ENCODE results near the gene PQBP1. TPM values are rescaled to one million over a fixed set of nuclear protein-coding genes. Genes with fewer than 3 reads are reported as not detected.
A peak's percentile ranks its signal among the peaks of the same experiment; 100 is the strongest.
"Not testable (repeated sequence)": the region's sequence is repeated elsewhere in the genome, so short reads cannot be mapped to it uniquely, and the experiment has no call there.

PQBP1 gene
- total RNA-seq, 1 donor from 2014 or later, result 108 TPM

GRCh38 chrX:48864210-48864609, 33.5 kb upstream of the PQBP1 start:
- no peaks in the 10 kb centered on the region for H3K27me3 ChIP-seq (ENCODE audit: control insufficient read depth, insufficient read depth, low read length)
- H3K36me3 ChIP-seq (ENCODE audit: control insufficient read depth, insufficient read depth, low read length), result no peaks in the 10 kb centered on the region
- H3K4me3 ChIP-seq (ENCODE audit: low read depth, low read length), result no peak overlapping the region
- DNase-seq (ENCODE audit: low read depth) (peak; percentile 58), FAIRE-seq (no peak)
- no peak for TF ChIP-seq CTCF (IDR thresholded peaks at IDR 0.05; ENCODE audit: insufficient read depth, low read length, severe bottlenecking)

GRCh38 chrX:48872017-48872416, 25.7 kb upstream of the PQBP1 start:
- not testable (repeated sequence) for DNase-seq (ENCODE audit: low read depth); FAIRE-seq; H3K4me3 ChIP-seq (ENCODE audit: low read depth, low read length); H3K27me3 ChIP-seq (ENCODE audit: control insufficient read depth, insufficient read depth, low read length); H3K36me3 ChIP-seq (ENCODE audit: control insufficient read depth, insufficient read depth, low read length)

- H3K27me3 ChIP-seq (ENCODE audit: control insufficient read depth, insufficient read depth, low read length), result not testable (repeated sequence)
These were observed 20.8 kb upstream of the PQBP1 start for GRCh38 chrX:48876944-48877343.

GRCh38 chrX:48883729-48884128, 14.0 kb upstream of the PQBP1 start:
- no peaks in the 10 kb centered on the region for H3K27me3 ChIP-seq (ENCODE audit: control insufficient read depth, insufficient read depth, low read length)
- FAIRE-seq (no peak), DNase-seq (ENCODE audit: low read depth) (no peak)
- H3K4me3 ChIP-seq (ENCODE audit: low read depth, low read length), result no peak overlapping the region
- no peak for TF ChIP-seq CTCF (IDR thresholded peaks at IDR 0.05; ENCODE audit: insufficient read depth, low read length, severe bottlenecking)
- no peaks in the 10 kb centered on the region for H3K36me3 ChIP-seq (ENCODE audit: control insufficient read depth, insufficient read depth, low read length)

More at GRCh38 chrX:48876944-48877343, 20.8 kb upstream of the PQBP1 start:
- DNase-seq (ENCODE audit: low read depth); H3K4me3 ChIP-seq (ENCODE audit: low read depth, low read length); FAIRE-seq; H3K36me3 ChIP-seq (ENCODE audit: control insufficient read depth, insufficient read depth, low read length): not testable (repeated sequence)

- FAIRE-seq; DNase-seq (ENCODE audit: low read depth); H3K27me3 ChIP-seq (ENCODE audit: control insufficient read depth, insufficient read depth, low read length); H3K4me3 ChIP-seq (ENCODE audit: low read depth, low read length); H3K36me3 ChIP-seq (ENCODE audit: control insufficient read depth, insufficient read depth, low read length): not testable (repeated sequence)
These were observed 11.1 kb upstream of the PQBP1 start for GRCh38 chrX:48886586-48886985.

GRCh38 chrX:48890296-48890925, 7.3 kb upstream of the PQBP1 start:
- H3K27me3 ChIP-seq (ENCODE audit: control insufficient read depth, insufficient read depth, low read length), result no peaks in the 10 kb centered on the region
- FAIRE-seq, result no peak
- DNase-seq (ENCODE audit: low read depth), result no peak
- TF ChIP-seq CTCF (IDR thresholded peaks at IDR 0.05; ENCODE audit: insufficient read depth, low read length, severe bottlenecking), result no peak
- peak overlapping the region; percentile 50 for H3K4me3 ChIP-seq (ENCODE audit: low read depth, low read length)
- peaks cover 7% of the 10 kb centered on the region for H3K36me3 ChIP-seq (ENCODE audit: control insufficient read depth, insufficient read depth, low read length)

- Histone ChIP-seq H3K27me3 (ENCODE audit: control insufficient read depth, insufficient read depth, low read length) (no peaks in the 10 kb centered on the region), H3K4me3 (ENCODE audit: low read depth, low read length) (peak overlapping the region; percentile 50), H3K36me3 (ENCODE audit: control insufficient read depth, insufficient read depth, low read length) (peaks cover 7% of the 10 kb centered on the region)
- no peak for DNase-seq (ENCODE audit: low read depth)
- no peak for TF ChIP-seq CTCF (IDR thresholded peaks at IDR 0.05; ENCODE audit: insufficient read depth, low read length, severe bottlenecking)
- FAIRE-seq, result no peak
These were observed 6.8 kb upstream of the PQBP1 start for GRCh38 chrX:48890934-48891401.
